SK-N-MC (cell line): ENCODE results near the gene EGR2.

ENCODE experiments used
- DNase-seq: peaks from one replicate; pipeline ENCODE4 v3.0.0-alpha.2; 2011; ENCODE audit warnings: low read depth, low spot score
- H3K27ac ChIP-seq: fragments of 200-600 bp; sonication (generic); 2 replicates; pipeline ENCODE4 v1.5.1; 2016; ENCODE audit warnings: mixed run types
- H3K36me3 ChIP-seq: fragments of 200-600 bp; sonication (generic); 2 replicates; pipeline ENCODE4 v1.6.1; 2017; ENCODE audit warnings: antibody characterized with exemption, low read length, mixed read lengths; ENCODE audit not compliant: insufficient read depth
- H3K4me3 ChIP-seq: fragments of 200-600 bp; sonication (generic); 2 replicates; pipeline ENCODE4 v1.5.1; 2016
- H3K9ac ChIP-seq: fragments of 200-600 bp; sonication (generic); 2 replicates; pipeline ENCODE4 v1.8.0; 2017; ENCODE audit warnings: mixed run types, mixed read lengths; ENCODE audit not compliant: insufficient read length
- H3K9me3 ChIP-seq: fragments of 200-600 bp; sonication (generic); 2 replicates; pipeline ENCODE4 v1.6.1; 2017; ENCODE audit warnings: low read depth, mild to moderate bottlenecking, antibody characterized with exemption, low read length, moderate library complexity, mixed read lengths
- EZH2 ChIP-seq: fragments of 200-600 bp; sonication (generic); IDR thresholded peaks from one replicate; pipeline ENCODE4 v1.6.1; 2017; ENCODE audit warnings: antibody characterized with exemption
- FOXP2 ChIP-seq: optimal IDR thresholded peaks from 2 replicates; pipeline ENCODE3; 2011; ENCODE audit warnings: mild to moderate bottlenecking, moderate library complexity; ENCODE audit not compliant: insufficient read depth; ENCODE audit errors: extremely low read length, control extremely low read depth
- POLR2AphosphoS5 ChIP-seq: IDR thresholded peaks from 2 replicates; pipeline ENCODE4 v1.6.1; 2012; ENCODE audit warnings: mild to moderate bottlenecking, low read depth, low read length, borderline replicate concordance

The EGR2 gene

DNA sequence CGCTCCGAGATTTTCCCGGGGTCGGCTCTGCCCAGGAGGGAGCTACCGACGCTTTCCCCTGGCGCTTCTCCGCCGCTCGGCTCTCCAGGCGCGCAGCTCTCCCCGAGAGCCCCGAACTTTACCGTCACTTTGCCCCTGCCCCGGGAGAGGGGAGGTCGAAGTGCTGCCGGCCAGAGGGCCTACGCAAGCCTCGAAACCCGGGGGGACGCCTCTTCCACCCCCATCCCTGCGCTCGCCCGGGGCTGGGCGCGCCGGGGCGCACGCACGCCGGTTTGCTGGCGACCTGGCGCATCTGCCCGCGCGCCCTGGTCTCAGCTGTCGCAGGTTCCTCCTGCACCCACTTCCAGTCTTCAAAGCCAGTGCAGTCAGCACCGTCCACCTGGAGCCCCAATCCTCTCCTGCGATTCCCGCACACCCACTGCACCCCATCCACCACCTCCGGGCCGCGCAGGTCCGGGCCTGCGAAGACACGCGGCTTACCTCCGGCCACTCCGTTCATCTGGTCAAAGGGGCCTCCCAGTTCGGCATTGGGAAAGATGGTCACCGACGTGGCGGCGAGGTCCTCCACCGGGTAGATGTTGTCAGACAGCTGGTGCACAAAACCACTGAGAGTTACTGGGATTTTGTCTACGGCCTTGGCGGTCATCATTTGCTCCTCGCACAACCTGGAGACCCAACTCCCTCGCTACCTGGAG lies 638 bp downstream of the EGR2 start:
- H3K9ac ChIP-seq, result peak overlapping the region; percentile 57
- H3K9me3 ChIP-seq, result no peaks in the 10 kb centered on the region
- no peaks in the 10 kb centered on the region for H3K36me3 ChIP-seq
- H3K27ac ChIP-seq, result no peak overlapping the region
- peak overlapping the region; percentile 83 for H3K4me3 ChIP-seq
- TF ChIP-seq POLR2AphosphoS5 (no peak), EZH2 (no peak), FOXP2 (no peak)
- no peak for DNase-seq

DNA sequence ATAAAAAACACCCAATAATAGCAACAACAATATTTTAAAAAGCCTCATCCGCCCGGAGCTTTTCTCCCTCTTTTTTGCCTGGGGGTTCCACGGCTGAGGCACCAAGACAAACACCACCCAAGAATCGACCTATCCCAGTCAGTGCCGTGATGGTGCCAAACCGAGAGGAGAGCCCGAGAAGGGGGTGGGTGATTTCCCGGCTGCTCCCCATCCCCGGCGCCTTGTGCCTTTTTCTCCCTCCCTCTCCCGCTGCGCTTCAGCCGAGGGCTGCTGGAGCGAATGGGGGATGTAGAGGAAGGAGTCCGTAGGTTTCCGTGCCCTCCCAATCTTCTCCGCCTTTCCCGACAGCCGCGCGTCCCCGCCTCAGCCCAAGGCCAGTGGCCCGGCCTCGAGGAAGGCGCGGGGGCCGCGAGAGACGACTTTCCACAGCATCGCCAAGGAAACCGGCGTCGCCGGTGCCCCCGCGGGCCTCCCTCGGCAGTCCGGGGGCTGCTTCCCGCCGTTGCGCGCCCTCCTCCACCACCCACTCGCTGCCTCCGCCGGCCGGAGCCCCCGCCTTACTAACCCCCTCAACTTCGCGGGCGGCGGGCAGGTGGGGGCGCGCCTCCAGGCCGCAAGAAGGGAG lies 1.3 kb downstream of the EGR2 start:
- H3K36me3 ChIP-seq, result no peaks in the 10 kb centered on the region
- peak overlapping the region; percentile 83 for H3K4me3 ChIP-seq
- H3K27ac ChIP-seq, result no peak overlapping the region
- DNase-seq, result no peak
- no peak overlapping the region for H3K9ac ChIP-seq
- TF ChIP-seq FOXP2, result no peak
- no peak for TF ChIP-seq EZH2
- TF ChIP-seq POLR2AphosphoS5, result no peak
- no peaks in the 10 kb centered on the region for H3K9me3 ChIP-seq

DNA sequence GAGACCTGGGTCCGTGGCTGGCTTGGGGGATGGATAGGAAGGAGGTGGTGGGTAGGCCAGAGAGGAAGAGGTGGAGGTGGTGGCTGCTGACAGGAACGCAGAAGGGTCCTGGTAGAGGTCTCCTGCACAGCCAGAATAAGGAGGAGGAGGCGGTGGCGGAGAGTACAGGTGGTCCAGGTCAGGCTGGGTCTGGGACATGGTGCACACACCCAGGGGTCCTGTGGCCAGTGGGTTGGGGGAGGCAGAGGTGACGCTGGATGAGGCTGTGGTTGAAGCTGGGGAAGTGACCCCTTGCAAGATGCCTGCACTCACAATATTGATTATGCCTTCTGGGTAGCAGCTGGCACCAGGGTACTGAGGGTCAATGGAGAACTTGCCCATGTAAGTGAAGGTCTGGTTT lies 2.2 kb downstream of the EGR2 start:
- H3K36me3 ChIP-seq, result no peaks in the 10 kb centered on the region
- H3K9me3 ChIP-seq, result no peaks in the 10 kb centered on the region
- no peak overlapping the region for H3K27ac ChIP-seq
- TF ChIP-seq POLR2AphosphoS5, result no peak
- TF ChIP-seq FOXP2, result no peak
- no peak for TF ChIP-seq EZH2
- H3K9ac ChIP-seq, result no peak overlapping the region
- no peak for DNase-seq
- no peak overlapping the region for H3K4me3 ChIP-seq

DNA sequence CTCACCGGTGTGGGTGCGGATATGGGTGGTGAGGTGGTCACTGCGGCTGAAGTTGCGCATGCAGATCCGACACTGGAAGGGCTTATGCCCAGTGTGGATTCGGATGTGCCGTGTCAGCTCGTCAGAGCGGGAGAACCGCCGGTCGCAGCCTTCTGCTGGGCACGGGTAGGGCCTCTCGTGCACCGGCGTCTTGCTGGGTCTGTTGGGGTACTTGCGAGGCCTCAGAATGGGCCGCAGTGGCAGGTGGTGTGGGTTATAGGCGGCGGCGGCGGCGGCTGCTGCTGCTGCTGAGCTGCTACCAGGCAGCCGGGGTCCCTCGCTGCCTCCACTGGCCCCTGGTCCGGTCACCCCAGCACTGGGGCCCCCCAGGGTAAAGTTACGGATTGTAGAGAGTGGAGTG lies 2.7 kb downstream of the EGR2 start:
- no peak overlapping the region for H3K4me3 ChIP-seq
- H3K36me3 ChIP-seq, result no peaks in the 10 kb centered on the region
- TF ChIP-seq EZH2, result no peak
- TF ChIP-seq POLR2AphosphoS5, result no peak
- no peak for TF ChIP-seq FOXP2
- no peak overlapping the region for H3K27ac ChIP-seq
- H3K9me3 ChIP-seq, result no peaks in the 10 kb centered on the region
- H3K9ac ChIP-seq, result no peak overlapping the region
- no peak for DNase-seq

DNA sequence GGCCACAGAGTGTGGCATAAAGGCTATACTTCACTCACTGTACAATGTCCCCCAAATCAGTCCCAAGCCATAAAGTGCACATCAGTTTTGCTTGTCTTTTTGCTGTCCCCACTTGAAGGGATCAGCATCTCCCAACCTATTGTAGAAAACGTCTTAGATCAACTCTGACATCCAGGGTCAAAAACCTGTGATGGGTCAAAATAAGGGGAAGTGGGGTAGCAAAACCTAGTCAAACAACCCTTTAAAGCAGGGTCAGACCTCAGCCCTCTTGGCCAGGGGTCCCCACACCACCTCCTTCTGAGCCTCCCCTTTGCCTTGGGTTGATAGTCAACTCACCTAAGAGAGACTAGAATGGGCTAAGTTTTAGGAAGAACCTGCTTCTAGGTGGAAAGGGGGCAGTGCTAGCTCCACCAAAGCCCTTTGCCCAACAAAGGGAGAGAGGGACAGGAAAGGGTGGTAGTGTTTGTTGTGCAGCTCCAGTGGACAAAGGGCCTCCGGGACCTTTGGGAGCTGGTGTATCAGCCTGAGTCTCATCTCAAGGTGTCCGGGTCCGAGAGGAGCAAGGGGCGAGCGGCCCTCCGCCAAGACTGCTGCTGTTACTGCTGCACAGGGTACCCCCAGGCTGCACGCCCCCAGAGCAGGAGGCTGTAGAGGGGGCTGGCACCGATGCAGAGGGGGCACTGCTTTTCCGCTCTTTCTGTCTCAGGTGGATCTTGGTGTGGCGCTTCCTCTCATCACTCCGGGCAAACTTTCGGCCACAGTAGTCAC lies 3.3 kb downstream of the EGR2 start:
- Histone ChIP-seq H3K9ac (no peak overlapping the region), H3K4me3 (no peak overlapping the region), H3K27ac (no peak overlapping the region), H3K9me3 (no peaks in the 10 kb centered on the region), H3K36me3 (no peaks in the 10 kb centered on the region)
- TF ChIP-seq POLR2AphosphoS5 (no peak), FOXP2 (no peak), EZH2 (no peak)
- DNase-seq, result no peak

DNA sequence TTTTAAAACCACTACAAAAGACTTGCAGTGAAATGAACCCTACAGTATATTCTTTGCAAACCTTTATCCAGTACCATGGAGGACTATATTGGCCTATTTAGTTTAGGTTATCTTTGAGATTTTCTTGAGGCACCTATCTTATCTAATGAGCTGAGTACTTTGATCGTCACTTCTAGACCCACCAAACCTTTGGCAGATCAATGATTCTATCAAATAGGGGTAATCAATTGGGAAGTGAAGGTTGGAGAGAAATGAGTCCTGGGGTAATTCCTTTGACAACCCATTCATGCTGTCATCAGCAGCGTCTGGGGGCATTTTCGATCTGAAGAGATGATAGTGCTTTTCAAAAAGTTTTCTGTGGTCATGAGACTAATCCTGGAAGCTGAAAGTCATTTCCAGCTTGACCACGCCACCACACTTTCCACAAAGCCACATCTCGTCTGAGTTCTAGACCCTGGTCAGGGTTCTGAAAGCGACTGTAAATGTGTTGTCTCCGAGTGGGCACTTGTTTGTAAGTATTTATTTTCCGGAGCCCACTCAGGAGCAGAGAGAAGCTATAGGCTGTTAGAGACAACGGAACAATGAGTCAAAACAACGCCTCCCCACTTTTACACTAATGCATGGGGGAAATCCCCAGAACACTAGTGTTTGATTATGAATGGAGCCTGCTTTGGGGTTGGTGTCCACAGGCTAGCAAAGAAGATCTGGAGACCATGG lies 4.8 kb downstream of the EGR2 start:
- no peak for TF ChIP-seq FOXP2
- TF ChIP-seq EZH2, result no peak
- no peak; the same call in none of the 2 replicates for TF ChIP-seq POLR2AphosphoS5
- Histone ChIP-seq H3K27ac (no peak overlapping the region), H3K9me3 (no peaks in the 10 kb centered on the region), H3K36me3 (no peaks in the 10 kb centered on the region), H3K9ac (no peak overlapping the region), H3K4me3 (no peak overlapping the region)
- no peak for DNase-seq

DNA sequence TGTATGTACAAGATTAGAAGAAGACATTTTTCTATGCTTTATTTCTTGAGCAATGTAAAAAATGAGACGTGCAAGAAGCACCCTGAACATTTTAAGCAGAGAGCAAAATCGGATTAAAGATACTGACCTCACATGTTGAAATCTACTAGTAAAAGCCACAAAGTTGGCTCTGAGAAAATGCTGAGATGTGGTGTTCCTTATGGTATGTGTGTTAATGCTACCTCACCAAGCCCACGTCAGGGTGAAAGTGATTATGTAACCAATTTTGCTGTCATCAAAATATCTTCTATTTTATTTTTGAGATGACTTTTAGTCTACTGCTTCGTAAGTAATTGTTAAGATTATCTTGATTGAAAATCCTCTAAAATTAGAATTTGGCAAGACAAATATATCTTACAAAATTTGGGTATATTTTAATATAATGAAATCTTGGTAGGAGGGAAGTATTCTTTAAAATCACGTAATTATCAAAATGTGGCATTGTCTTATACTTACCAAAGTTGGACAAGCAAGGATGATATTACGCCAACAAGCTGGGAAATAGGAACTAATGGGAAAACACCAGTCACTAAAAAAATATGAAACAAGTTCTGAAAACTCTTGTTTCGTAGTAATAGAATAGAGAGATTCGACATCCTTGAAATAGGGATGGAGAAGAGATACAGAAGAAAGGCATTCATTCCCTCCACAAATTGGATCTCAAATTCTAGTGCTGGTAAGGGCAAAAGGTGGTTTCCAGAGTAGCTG lies 5.8 kb downstream of the EGR2 start:
- DNase-seq, result no peak
- Histone ChIP-seq H3K9me3 (no peaks in the 10 kb centered on the region), H3K27ac (no peak overlapping the region), H3K36me3 (no peaks in the 10 kb centered on the region), H3K4me3 (no peak overlapping the region), H3K9ac (no peak overlapping the region)
- TF ChIP-seq EZH2, result no peak
- TF ChIP-seq FOXP2, result no peak
- no peak for TF ChIP-seq POLR2AphosphoS5

DNA sequence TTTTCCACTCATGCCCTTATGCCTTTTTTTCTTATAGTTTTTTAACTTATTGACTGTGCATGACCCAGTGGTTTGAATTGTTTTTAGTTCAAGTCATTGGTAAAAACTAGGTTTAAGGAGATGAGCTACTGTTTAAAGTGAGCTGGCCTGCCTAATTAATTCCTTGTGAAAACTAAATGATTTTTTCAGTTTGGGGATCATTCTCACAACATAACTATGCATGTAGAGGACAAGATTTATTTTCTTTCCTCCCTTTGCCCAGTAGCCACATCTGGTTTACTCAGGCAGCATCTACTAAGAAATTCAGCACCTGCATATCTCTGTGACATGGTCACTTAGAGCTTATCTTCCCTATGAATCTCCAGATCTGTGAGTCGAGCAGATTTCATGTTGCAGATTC lies 9.9 kb downstream of the EGR2 start:
- peak overlapping the region; percentile 64 for H3K9ac ChIP-seq

More for the DNA sequence above, 9.9 kb downstream of the EGR2 start:
- Histone ChIP-seq H3K4me3 (peak overlapping the region; percentile 82), H3K27ac (no peak overlapping the region), H3K36me3 (no peaks in the 10 kb centered on the region), H3K9me3 (no peaks in the 10 kb centered on the region)
- TF ChIP-seq FOXP2 (no peak), EZH2 (no peak), POLR2AphosphoS5 (no peak)
- DNase-seq, result no peak
